Measurements from ENCODE around the gene TBC1D14.

TBC1D14 gene

DNA sequence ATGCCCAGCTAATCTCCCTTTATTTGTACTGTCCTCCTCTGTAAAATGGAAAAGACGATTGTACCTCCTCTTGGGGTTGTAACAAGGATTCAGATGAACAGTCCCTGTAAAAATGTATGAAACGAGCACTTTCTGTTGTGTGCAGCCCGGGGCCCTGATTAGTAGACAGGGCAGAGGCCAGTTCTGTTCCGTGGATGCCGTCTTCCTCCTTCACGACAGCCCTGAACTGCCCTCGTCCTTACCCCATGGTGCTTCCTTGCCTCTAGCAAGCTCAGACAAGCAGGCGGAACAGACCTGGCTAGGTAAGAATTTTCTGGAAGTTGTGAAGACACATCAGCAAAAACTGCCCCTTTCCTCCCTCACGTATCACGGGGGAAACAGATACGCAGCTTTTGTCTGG, 111.2 kb downstream of the TBC1D14 start:
- no peak for DNase-seq (ENCODE audit: low read depth, low spot score)

GRCh38 chr4:7021355-7021754, 111.7 kb downstream of the TBC1D14 start:
- DNase-seq (ENCODE audit: low read depth, low spot score) = no peak

DNA sequence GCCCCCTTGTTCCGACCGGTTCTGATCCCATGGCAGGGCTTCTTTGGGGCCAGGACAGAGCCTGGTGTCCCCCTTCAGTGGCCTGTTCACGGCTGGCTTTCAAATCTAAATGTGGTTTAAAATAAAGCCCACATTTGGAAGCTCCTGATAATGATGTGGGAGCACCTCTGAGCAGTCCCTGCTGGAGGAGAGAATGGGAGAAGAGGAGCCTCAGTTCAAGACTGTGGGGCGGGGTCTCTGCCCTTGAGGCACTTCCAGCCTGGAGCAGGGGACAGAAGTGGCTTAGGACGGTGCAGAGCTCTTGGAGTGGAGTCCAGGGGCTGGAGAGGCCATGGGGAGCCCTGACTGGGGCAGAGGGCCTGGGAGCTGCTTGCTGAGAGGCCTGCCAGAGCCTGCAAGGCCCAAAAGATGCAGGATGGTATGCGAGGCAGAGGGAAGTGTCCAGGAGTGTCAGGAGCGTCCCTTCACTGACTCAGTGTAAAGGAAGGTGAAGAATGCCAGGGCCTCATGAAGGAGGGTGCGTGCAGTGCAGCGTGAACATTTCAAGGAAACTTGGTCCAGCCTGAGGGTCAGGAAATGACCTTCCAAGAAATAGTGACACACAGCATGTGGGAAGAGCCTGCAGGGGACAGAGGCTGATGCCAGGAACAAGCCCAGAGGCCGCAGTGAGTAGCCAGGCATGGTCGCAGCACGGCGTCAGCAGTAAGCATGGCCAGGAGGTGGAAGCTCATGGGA, 112.5 kb downstream of the TBC1D14 start:
- no peak for DNase-seq (ENCODE audit: low read depth, low spot score)

GRCh38 chr4:7023486-7023885, 113.9 kb downstream of the TBC1D14 start:
- DNase-seq (ENCODE audit: low read depth, low spot score) = no peak

DNA sequence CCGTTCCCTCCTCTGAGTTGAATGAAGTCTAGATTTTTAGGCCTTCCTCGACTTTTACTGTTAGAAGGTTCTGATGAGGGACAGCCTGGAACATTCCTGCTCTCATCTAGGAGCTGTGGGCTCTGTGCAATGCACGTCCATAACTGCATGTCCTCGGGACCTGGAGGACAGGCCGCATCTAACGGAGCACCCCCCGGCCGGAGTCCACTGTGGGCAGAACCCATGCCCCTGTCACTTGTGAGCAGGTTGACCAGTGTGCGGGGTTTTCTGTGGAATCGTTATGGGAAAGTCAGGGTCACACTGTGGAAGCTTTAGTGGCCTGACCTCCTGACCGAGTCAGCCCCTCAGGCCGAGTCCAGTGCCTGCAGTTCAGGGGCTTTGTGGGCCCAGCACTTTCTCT, 114.3 kb downstream of the TBC1D14 start:
- DNase-seq (ENCODE audit: low read depth, low spot score) = no peak

GRCh38 chr4:7024336-7024890, 114.8 kb downstream of the TBC1D14 start:
- DNase-seq (ENCODE audit: low read depth, low spot score) = no peak

DNA sequence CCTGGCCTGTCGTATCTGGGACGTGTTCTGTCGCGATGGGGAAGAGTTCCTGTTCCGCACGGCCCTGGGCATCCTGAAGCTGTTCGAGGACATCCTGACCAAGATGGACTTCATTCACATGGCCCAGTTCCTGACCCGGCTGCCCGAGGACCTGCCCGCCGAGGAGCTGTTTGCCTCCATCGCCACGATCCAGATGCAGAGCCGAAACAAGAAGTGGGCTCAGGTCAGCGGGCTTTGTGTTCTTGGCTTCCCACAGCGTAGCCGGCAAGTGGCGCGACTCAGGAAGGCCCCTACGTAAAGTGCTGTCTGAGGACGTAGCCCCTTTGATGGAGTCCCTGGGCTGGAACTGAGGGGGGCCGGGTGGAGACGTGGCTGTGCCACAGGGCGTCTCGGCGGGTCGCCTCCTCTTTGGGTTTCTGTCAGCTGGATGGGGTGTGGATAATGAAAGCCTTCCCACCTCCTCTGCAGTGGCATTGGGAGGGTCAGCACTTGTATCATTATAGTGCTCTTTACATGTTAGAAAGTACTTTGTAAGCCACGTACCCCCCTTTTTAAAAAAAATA, 115.5 kb downstream of the TBC1D14 start:
- no peak for DNase-seq (ENCODE audit: low read depth, low spot score)

GRCh38 chr4:7026107-7026506, 116.5 kb downstream of the TBC1D14 start:
- no peak for DNase-seq (ENCODE audit: low read depth, low spot score)

DNA sequence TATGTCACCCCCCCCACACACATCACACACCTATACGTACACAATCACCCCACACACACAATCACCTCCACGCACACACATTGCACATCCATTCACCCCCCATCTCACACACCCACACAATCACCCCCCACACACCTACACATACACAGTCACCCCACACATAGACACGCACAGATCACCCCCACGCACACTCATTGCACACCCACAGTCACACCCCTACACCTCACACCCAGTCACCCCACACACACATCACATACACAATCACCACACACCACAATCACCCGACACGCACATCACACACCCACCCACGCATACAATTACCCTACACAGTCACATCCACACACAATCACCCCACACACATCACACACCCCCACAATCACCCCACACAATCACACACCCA, 117.7 kb downstream of the TBC1D14 start:
- no peak for DNase-seq (ENCODE audit: low read depth, low spot score)

DNA sequence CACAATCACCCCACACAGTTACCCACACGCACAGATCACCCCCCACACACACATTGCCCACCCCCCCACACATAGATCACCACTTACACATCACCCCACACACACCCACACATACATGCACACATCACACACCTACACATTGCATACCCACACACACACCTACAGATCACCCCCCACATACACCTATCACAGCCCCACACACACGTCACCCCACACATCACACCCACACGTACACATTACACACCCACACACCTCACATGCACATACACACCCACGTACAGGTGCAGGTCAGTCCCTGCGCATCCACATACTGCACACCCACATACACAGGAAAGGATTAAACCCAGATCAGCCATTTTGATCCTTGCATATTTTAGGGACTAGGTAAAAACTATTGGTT, 118.3 kb downstream of the TBC1D14 start:
- no peak for DNase-seq (ENCODE audit: low read depth, low spot score)

GRCh38 chr4:7029212-7029611, 119.6 kb downstream of the TBC1D14 start:
- DNase-seq (ENCODE audit: low read depth, low spot score) = no peak

DNA sequence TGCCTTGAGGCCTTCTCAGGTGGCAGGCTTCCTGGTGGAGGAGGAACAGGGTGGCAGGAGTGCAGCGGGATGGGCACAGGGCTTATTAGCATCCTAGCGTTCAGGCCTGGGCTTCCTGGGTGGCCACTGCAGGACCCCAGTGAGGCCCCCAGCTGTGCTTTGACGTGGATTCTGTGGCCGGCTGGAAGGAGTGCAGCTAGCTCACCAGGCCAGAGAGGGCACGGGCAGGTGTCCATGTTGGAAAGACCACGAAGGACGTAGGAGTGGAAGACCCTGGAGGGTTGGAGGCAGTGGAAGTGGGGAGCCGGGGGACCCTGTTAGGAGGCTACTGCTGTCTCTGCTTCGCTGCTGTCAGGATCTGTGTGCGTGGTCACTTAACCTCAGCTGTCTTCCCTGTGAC, 120.3 kb downstream of the TBC1D14 start:
- DNase-seq (ENCODE audit: low read depth, low spot score) = no peak

GRCh38 chr4:7030856-7031255, 121.2 kb downstream of the TBC1D14 start:
- DNase-seq (ENCODE audit: low read depth, low spot score) = no peak

GRCh38 chr4:7031558-7032449, 122.2 kb downstream of the TBC1D14 start:
- peak; percentile 53 for DNase-seq (ENCODE audit: low read depth, low spot score)

GRCh38 chr4:7032596-7032995, 123.0 kb downstream of the TBC1D14 start:
- DNase-seq (ENCODE audit: low read depth, low spot score) = no peak

DNA sequence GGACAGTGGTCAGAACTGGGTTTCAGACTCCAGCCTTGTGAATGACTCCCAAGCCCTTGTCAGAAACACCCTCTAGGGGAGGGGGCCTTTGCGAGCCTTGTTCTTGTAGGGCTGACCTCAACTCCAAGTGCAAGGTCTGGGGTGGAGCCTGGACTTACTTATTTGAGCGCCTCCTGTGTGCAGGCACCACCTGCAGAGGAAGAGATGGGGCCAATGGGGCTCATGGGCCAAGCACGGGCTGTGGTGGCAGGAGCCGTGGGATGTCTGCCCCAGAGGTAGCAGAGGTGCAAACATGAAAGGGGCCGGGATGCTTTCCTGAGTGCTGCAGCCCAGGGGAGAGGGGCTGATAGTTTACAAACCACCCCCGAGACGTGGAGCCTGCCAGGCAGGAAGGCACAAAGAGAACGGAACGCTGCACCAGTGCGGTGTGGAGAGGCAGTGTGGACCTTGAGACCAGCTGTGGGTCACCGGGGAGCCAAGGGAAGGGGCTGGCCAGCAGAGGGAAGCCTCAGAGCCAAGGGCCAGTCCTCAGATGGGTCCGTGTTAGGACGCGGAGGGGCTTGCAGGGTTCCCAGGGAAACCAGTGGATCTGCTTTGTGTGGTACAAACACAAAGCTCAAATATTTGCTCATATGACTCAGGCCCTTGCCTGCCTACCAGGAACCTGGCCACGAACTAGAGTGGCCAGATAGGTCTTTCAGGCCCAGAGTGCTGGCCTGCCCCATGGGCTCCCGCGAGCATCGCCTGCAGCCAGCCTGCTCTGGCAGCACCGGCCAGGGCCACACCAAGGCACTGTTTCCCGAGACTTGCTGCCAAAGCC, 124.8 kb downstream of the TBC1D14 start:
- DNase-seq (ENCODE audit: low read depth, low spot score) = no peak

DNA sequence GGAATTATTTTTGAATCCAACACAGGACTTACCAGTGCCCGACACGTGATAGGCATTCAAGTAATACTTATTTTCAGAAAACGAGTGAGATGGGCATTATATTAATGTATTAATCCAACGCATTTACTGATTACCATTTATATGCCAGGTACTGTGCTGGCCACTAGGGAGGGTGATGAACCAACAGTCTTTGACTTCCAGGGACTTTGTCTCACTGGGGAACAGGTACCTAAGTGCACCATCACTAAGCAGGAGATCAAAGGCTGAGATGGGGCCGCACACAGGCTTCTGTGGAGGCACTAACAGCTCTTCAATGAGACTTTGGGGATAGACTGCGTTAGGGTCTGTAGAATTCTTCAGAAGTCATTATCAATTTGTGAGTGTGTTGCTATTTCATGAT, 127.8 kb downstream of the TBC1D14 start:
- no peak for DNase-seq (ENCODE audit: low read depth, low spot score)

GRCh38 chr4:7040765-7041164, 131.1 kb downstream of the TBC1D14 start:
- DNase-seq (ENCODE audit: low read depth, low spot score) = no peak

GRCh38 chr4:7041246-7041645, 131.6 kb downstream of the TBC1D14 start:
- DNase-seq (ENCODE audit: low read depth, low spot score) = no peak

DNA sequence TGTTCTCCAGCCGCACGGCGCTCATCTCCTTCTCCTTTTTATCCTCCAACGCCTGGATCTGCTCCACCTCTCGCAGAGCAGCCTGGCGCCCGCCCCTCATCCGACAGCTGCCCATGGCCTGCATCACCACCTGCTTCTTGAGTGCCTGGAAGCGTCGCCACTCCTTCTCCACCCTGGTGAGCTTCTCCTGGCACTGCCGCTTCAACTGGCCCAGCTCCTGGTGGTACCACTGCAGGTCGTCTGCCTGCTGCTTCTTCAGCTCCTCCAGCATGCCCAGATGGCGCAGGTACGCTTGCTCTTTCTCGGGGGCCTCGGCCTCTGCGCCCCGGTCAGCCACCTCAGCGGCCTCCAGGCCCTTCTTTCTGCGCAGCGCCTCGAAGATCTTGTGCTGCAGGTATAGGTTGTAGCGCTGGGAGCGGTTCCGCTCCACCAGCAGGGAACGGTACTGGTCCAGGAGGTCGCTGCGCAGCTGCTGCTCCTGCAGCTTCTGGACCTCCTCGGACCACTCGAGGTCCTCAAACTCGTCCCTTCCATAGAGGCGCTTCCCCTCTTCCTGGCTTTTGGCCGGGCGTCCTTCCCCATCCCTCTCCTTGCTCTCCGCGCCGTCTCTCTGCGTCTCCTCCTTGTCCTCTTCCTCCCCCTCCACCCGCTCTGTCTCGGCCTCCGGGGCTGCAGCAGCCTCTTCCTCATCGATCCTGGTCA, 132.3 kb downstream of the TBC1D14 start:
- no peak for DNase-seq (ENCODE audit: low read depth, low spot score)

All from smooth muscle cell of the brain vasculature (primary cell).